WTC11 (cell line): ENCODE results near the gene YIPF2. TPM values are rescaled to one million over a fixed set of nuclear protein-coding genes. Genes with fewer than 3 reads are reported as not detected.

Experiments
- ATAC-seq: fragments of 200-7000 bp; cut with Tn5 transposase; 2 replicates; pipeline ENCODE4 v1.10.0; 2021; ENCODE audit warnings: mild to moderate bottlenecking, moderate library complexity
- CTCF ChIA-PET: fragments of 300-600 bp; sonication (Branson Sonifier 250); formaldehyde crosslinking; loops from one replicate; lab custom pipeline; 2021; ENCODE audit warnings: antibody characterized with exemption; lab: Charles Lee
- POLR2A ChIA-PET: fragments of 350-600 bp; sonication (Branson Sonifier 250); formaldehyde crosslinking; loops from one replicate; lab custom pipeline; 2021; ENCODE audit warnings: antibody characterized with exemption; lab: Charles Lee
- DNase-seq: peaks from one replicate; pipeline ENCODE4 v3.0.0; 2021; ENCODE audit warnings: low spot score
- H3K27ac Mint-ChIP-seq: 2 replicates; pipeline ENCODE4 v1.8.0; 2021; ENCODE audit warnings: mixed read lengths
- H3K27me3 Mint-ChIP-seq: 2 replicates; pipeline ENCODE4 v1.8.0; 2021; ENCODE audit warnings: low read depth, mild to moderate bottlenecking, moderate library complexity, mixed read lengths
- H3K36me3 Mint-ChIP-seq: 2 replicates; pipeline ENCODE4 v1.8.0; 2021; ENCODE audit warnings: mixed read lengths
- H3K4me1 Mint-ChIP-seq: 2 replicates; pipeline ENCODE4 v1.8.0; 2022; ENCODE audit warnings: mixed read lengths
- H3K4me3 Mint-ChIP-seq: 2 replicates; pipeline ENCODE4 v1.8.0; 2021; ENCODE audit warnings: mild to moderate bottlenecking, moderate library complexity, mixed read lengths
- H3K9me3 Mint-ChIP-seq: 2 replicates; pipeline ENCODE4 v1.8.0; 2021; ENCODE audit warnings: mixed read lengths
- ATF1 ChIP-seq: sonication (generic); formaldehyde crosslinking; IDR thresholded peaks from 2 replicates; pipeline ENCODE4 v1.8.1; 2023; ENCODE audit warnings: mild to moderate bottlenecking, moderate library complexity, missing genetic modification reagents
- CBFB ChIP-seq: sonication (generic); formaldehyde crosslinking; IDR thresholded peaks from 2 replicates; pipeline ENCODE4 v1.8.1; 2022; ENCODE audit warnings: mild to moderate bottlenecking, low read depth, missing genetic modification reagents
- CREB1 ChIP-seq: sonication (generic); formaldehyde crosslinking; IDR thresholded peaks from 2 replicates; pipeline ENCODE4 v1.8.0; 2023; ENCODE audit warnings: mild to moderate bottlenecking, missing genetic modification reagents
- ELF4 ChIP-seq: sonication (generic); formaldehyde crosslinking; IDR thresholded peaks from 2 replicates; pipeline ENCODE4 v1.8.1; 2022; ENCODE audit warnings: low read depth, mild to moderate bottlenecking, moderate library complexity, missing genetic modification reagents
- EMX1 ChIP-seq: fragments of 250-450 bp; sonication (Bioruptor Pico); IDR thresholded peaks from 2 replicates; pipeline ENCODE4 v1.8.0; 2021; ENCODE audit warnings: mild to moderate bottlenecking
- ETV6 ChIP-seq: sonication (generic); formaldehyde crosslinking; IDR thresholded peaks from 2 replicates; pipeline ENCODE4 v1.8.1; 2022; ENCODE audit warnings: mild to moderate bottlenecking, missing genetic modification reagents
- FOXJ3 ChIP-seq: sonication (generic); formaldehyde crosslinking; IDR thresholded peaks from 2 replicates; pipeline ENCODE4 v1.9.0; 2021; ENCODE audit warnings: missing genetic modification reagents, mild to moderate bottlenecking, borderline replicate concordance
- FOXK1 ChIP-seq: sonication (generic); formaldehyde crosslinking; IDR thresholded peaks from 2 replicates; pipeline ENCODE4 v1.8.0; 2022; ENCODE audit warnings: mild to moderate bottlenecking, moderate library complexity, missing genetic modification reagents
- GRHL2 ChIP-seq: fragments of 250-450 bp; sonication (Bioruptor Pico); IDR thresholded peaks from 2 replicates; pipeline ENCODE4 v1.8.0; 2022; ENCODE audit warnings: mild to moderate bottlenecking, moderate library complexity; ENCODE audit not compliant: insufficient replicate concordance, severe bottlenecking
- GTF2I ChIP-seq: fragments of 250-450 bp; sonication (Bioruptor Pico); conservative IDR thresholded peaks from 2 replicates; pipeline ENCODE4 v1.4.0; 2021; ENCODE audit warnings: mild to moderate bottlenecking
- MYBL2 ChIP-seq: sonication (generic); formaldehyde crosslinking; IDR thresholded peaks from 2 replicates; pipeline ENCODE4 v1.8.1; 2023; ENCODE audit warnings: mild to moderate bottlenecking, moderate library complexity, missing genetic modification reagents
- NFE2L1 ChIP-seq: sonication (generic); formaldehyde crosslinking; IDR thresholded peaks from 2 replicates; pipeline ENCODE4 v1.8.1; 2023; ENCODE audit warnings: missing genetic modification reagents
- RELA ChIP-seq: sonication (generic); formaldehyde crosslinking; IDR thresholded peaks from 2 replicates; pipeline ENCODE4 v1.8.1; 2022; ENCODE audit warnings: missing genetic modification reagents, mild to moderate bottlenecking, borderline replicate concordance
- RORB ChIP-seq: fragments of 250-450 bp; sonication (Bioruptor Pico); IDR thresholded peaks from 2 replicates; pipeline ENCODE4 v1.9.0; 2021; ENCODE audit warnings: mild to moderate bottlenecking
- SMAD3 ChIP-seq: sonication (generic); formaldehyde crosslinking; IDR thresholded peaks from 2 replicates; pipeline ENCODE4 v1.8.0; 2022; ENCODE audit warnings: missing genetic modification reagents, mild to moderate bottlenecking, borderline replicate concordance
- SMAD4 ChIP-seq: sonication (generic); formaldehyde crosslinking; IDR thresholded peaks from 2 replicates; pipeline ENCODE4 v1.8.0; 2022; ENCODE audit warnings: mild to moderate bottlenecking, missing genetic modification reagents
- TEAD4 ChIP-seq: sonication (generic); formaldehyde crosslinking; IDR thresholded peaks from 2 replicates; pipeline ENCODE4 v1.8.0; 2022; ENCODE audit warnings: mild to moderate bottlenecking, missing genetic modification reagents
- ZNF121 ChIP-seq: sonication (generic); formaldehyde crosslinking; IDR thresholded peaks from 2 replicates; pipeline ENCODE4 v1.8.0; 2023; ENCODE audit warnings: missing genetic modification reagents
- ZNF532 ChIP-seq: fragments of 250-450 bp; sonication (Bioruptor Pico); IDR thresholded peaks from 2 replicates; pipeline ENCODE4 v1.9.0; 2021; ENCODE audit warnings: mild to moderate bottlenecking, borderline replicate concordance
- ZSCAN18 ChIP-seq: fragments of 250-450 bp; sonication (Bioruptor Pico); IDR thresholded peaks from 2 replicates; pipeline ENCODE4 v2.1.2; 2022; ENCODE audit warnings: mild to moderate bottlenecking, moderate library complexity
- total RNA-seq: library from RNA; stranded (reverse); gene quantifications from 3 replicates; pipeline ENCODE4 v1.2.3, GENCODE V29; 2021
- TF ChIP-seq, protein P1 (sequence below): sonication (generic); formaldehyde crosslinking; IDR thresholded peaks from 2 replicates; pipeline ENCODE4 v1.8.1; 2023; ENCODE audit warnings: mild to moderate bottlenecking, moderate library complexity, missing genetic modification reagents
- TF ChIP-seq, protein P2 (sequence below): sonication (generic); formaldehyde crosslinking; IDR thresholded peaks from 2 replicates; pipeline ENCODE4 v1.8.0; 2023; ENCODE audit warnings: missing genetic modification reagents
- TF ChIP-seq, protein P3 (sequence below): sonication (generic); formaldehyde crosslinking; IDR thresholded peaks from 2 replicates; pipeline ENCODE4 v1.8.0; 2022; ENCODE audit warnings: mild to moderate bottlenecking, missing genetic modification reagents

YIPF2 gene
- total RNA-seq, 1 experiment from 2014 or later, result 65.5 TPM

GRCh38 chr19:10929402-10929794 is 959 bp upstream of the YIPF2 start:
- Mint-ChIP-seq H3K4me3 (peak overlapping the region; percentile 85), H3K27me3 (no peaks in the 10 kb centered on the region), H3K4me1 (peaks cover 11% of the 10 kb centered on the region; the same call in 1 of the 2 replicates), H3K36me3 (peaks cover 12% of the 10 kb centered on the region; the same call in 1 of the 2 replicates), H3K9me3 (no peaks in the 10 kb centered on the region), H3K27ac (0 out of 2 replicates have a peak overlapping the region, but pooled peaks have one; percentile 27)
- TF ChIP-seq TEAD4 (CRISPR knock-in tag) (no peak), CREB1 (no peak), FOXK1 (CRISPR knock-in tag) (0 out of 2 replicates have a peak, but pooled peaks have one; percentile 22)
- ChIA-PET POLR2A (no interaction called here), CTCF (no interaction called here)
- DNase-seq (peak; percentile 26), ATAC-seq (no peak)

- Mint-ChIP-seq H3K9me3 (no peaks in the 10 kb centered on the region), H3K4me3 (peak overlapping the region; percentile 85), H3K27me3 (no peaks in the 10 kb centered on the region), H3K27ac (no peak overlapping the region), H3K36me3 (peaks cover 12% of the 10 kb centered on the region; the same call in 1 of the 2 replicates), H3K4me1 (peaks cover 11% of the 10 kb centered on the region; the same call in 1 of the 2 replicates)
- ChIA-PET POLR2A (interaction anchor here (0.5 to 0.8 kb wide), 3 partner anchors 39 to 194 kb away, joined by 3 to 5 read pairs (median 3); no protein-coding TSS in a partner anchor), CTCF (interaction anchor here (0.6 to 1.3 kb wide), 3 partner anchors 9 to 55 kb away, joined by 3 to 4 read pairs (median 3); no protein-coding TSS in a partner anchor)
- TF ChIP-seq, protein P1, sequence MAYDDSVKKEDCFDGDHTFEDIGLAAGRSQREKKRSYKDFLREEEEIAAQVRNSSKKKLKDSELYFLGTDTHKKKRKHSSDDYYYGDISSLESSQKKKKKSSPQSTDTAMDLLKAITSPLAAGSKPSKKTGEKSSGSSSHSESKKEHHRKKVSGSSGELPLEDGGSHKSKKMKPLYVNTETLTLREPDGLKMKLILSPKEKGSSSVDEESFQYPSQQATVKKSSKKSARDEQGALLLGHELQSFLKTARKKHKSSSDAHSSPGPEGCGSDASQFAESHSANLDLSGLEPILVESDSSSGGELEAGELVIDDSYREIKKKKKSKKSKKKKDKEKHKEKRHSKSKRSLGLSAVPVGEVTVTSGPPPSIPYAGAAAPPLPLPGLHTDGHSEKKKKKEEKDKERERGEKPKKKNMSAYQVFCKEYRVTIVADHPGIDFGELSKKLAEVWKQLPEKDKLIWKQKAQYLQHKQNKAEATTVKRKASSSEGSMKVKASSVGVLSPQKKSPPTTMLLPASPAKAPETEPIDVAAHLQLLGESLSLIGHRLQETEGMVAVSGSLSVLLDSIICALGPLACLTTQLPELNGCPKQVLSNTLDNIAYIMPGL, result no peak
- TF ChIP-seq, protein P2, sequence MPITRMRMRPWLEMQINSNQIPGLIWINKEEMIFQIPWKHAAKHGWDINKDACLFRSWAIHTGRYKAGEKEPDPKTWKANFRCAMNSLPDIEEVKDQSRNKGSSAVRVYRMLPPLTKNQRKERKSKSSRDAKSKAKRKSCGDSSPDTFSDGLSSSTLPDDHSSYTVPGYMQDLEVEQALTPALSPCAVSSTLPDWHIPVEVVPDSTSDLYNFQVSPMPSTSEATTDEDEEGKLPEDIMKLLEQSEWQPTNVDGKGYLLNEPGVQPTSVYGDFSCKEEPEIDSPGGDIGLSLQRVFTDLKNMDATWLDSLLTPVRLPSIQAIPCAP (CRISPR knock-in tag), result no peak
- no peak for TF ChIP-seq GTF2I (CRISPR knock-in tag)
- 0 out of 2 replicates have a peak, but pooled peaks have one; percentile 11 for TF ChIP-seq MYBL2
- no peak for TF ChIP-seq ZSCAN18
- ATAC-seq (peak; percentile 11), DNase-seq (no peak)
These were observed 493 bp downstream of the YIPF2 start for GRCh38 chr19:10927730-10928562.

DNA sequence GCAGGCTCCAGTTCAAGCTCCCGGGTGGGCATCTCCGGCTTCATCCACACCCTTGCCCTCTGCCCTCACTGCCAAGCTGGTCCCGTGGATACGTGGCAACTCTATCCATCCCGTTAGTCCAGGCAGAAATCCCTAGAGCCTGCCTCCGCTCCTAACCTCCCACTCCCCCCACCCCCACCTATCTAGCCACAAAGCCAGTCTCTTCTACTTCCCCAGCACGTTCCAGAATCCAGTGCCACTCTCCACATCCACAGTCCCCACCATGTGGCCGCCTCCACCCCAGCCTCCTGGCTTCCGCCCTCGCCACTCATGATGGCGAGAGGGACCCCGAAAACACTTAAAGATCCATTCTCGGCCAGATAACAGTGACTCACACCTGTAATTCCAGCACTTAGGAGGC is 3.8 kb downstream of the YIPF2 start:
- TF ChIP-seq ELF4 (CRISPR knock-in tag), result no peak
- TF ChIP-seq, protein P3, sequence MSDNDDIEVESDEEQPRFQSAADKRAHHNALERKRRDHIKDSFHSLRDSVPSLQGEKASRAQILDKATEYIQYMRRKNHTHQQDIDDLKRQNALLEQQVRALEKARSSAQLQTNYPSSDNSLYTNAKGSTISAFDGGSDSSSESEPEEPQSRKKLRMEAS (CRISPR knock-in tag), result no peak
- no peak for TF ChIP-seq CBFB (CRISPR knock-in tag)
- TF ChIP-seq ZNF532 (CRISPR knock-in tag), result no peak
- no peak for TF ChIP-seq CREB1
- TF ChIP-seq FOXJ3, result no peak
- TF ChIP-seq ZNF121 (CRISPR knock-in tag), result no peak
- TF ChIP-seq RORB (CRISPR knock-in tag), result no peak
- no peak for TF ChIP-seq ATF1
- no peak for TF ChIP-seq ETV6 (CRISPR knock-in tag)
- no peak for TF ChIP-seq NFE2L1 (CRISPR knock-in tag)
- no peak for TF ChIP-seq EMX1
- no peak for TF ChIP-seq SMAD4
- TF ChIP-seq SMAD3, result no peak
- TF ChIP-seq GRHL2, result no peak
- TF ChIP-seq RELA (CRISPR knock-in tag), result no peak
- TF ChIP-seq GTF2I (CRISPR knock-in tag), result no peak
- Mint-ChIP-seq H3K36me3 (peaks cover 7% of the 10 kb centered on the region), H3K27me3 (no peaks in the 10 kb centered on the region), H3K4me3 (no peak overlapping the region), H3K27ac (no peak overlapping the region), H3K4me1 (peaks cover 9% of the 10 kb centered on the region; the same call in 1 of the 2 replicates), H3K9me3 (no peaks in the 10 kb centered on the region)
- POLR2A ChIA-PET, result no interaction called here
- DNase-seq (no peak), ATAC-seq (no peak)
- CTCF ChIA-PET, result no interaction called here
